Esophagus muscularis mucosa (tissue), 4 donors: ENCODE measurements around the gene OBI1. TPM values are rescaled to one million over a fixed set of nuclear protein-coding genes. Genes with fewer than 3 reads are reported as not detected.

Source experiments
- DNase-seq: peaks from one replicate; pipeline ENCODE4 v3.0.0-alpha.2; 2017; ENCODE audit errors: extremely low spot score
- H3K27ac ChIP-seq, 4 donors: fragments of 200-600 bp; sonication (generic); replicated peaks in 1 of 4; 1 replicate in 3 of 4; 2 replicates in 1 of 4; pipeline ENCODE4 v1.5.1; 2016 to 2019; ENCODE audit warnings: mild to moderate bottlenecking in 1 of 4
- H3K27me3 ChIP-seq, 4 donors: fragments of 200-600 bp; sonication (generic); one replicate each; pipeline versions ENCODE4 v1.5.1 to v1.6.0; 2016 to 2019
- H3K36me3 ChIP-seq, 4 donors: fragments of 200-600 bp; sonication (generic); one replicate each; pipeline ENCODE4 v1.5.1; 2016 to 2019
- H3K4me1 ChIP-seq, 4 donors: fragments of 200-600 bp; sonication (generic); one replicate each; pipeline ENCODE4 v1.5.1; 2016 to 2019
- H3K4me3 ChIP-seq, 4 donors: fragments of 200-600 bp; sonication (generic); 1 replicate in 2 of 4; 2 replicates in 2 of 4; pipeline ENCODE4 v1.5.1; 2016 to 2019; ENCODE audit warnings: mild to moderate bottlenecking in 4 of 4, moderate library complexity in 1 of 4
- H3K9me3 ChIP-seq, 4 donors: fragments of 200-600 bp; sonication (generic); 1 replicate in 3 of 4; 2 replicates in 1 of 4; pipeline ENCODE4 v1.5.1; 2016 to 2019
- EP300 ChIP-seq: sonication (generic); formaldehyde crosslinking; IDR thresholded peaks from one replicate; pipeline ENCODE4 v1.6.1; 2017; ENCODE audit warnings: antibody characterized with exemption
- POLR2A ChIP-seq: fragments of 450-650 bp; IDR thresholded peaks from one replicate; pipeline ENCODE4 v1.6.1; 2017; ENCODE audit warnings: antibody characterized with exemption, moderate library complexity, mild to moderate bottlenecking, low read depth
- POLR2AphosphoS5 ChIP-seq, 2 donors: sonication (generic); formaldehyde crosslinking; IDR thresholded peaks; one replicate each; pipeline ENCODE4 v1.6.1; 2017; ENCODE audit warnings: antibody characterized with exemption in 2 of 2
- WGBS: methylation state at CpG from one replicate; pipeline ENCODE4 v1.1.5; 2018; 5-methylcytosine and 5-hydroxymethylcytosine counted together
- intact Hi-C: fragments of 100-400 bp; cut with DNase I; formaldehyde crosslinking; loops from one replicate; pipeline ENCODE4 v1.15.1; 2023
- total RNA-seq, 4 donors: library from RNA; depleted of rRNA; stranded (reverse); fragments of >200 nt; gene quantifications; one replicate each; pipeline versions ENCODE4 v1.1.0 to v1.2.1, GENCODE V29; 2016
- TF ChIP-seq, protein P1 (sequence below), 3 experiments: fragments of 200-600 bp in 2 of 3; fragments of 450-650 bp in 1 of 3; sonication (generic) in 2 of 3; IDR thresholded peaks; one replicate each; pipeline ENCODE4 v1.5.1; 2017 to 2019; ENCODE audit warnings: antibody characterized with exemption in 3 of 3, mild to moderate bottlenecking in 2 of 3, moderate library complexity in 1 of 3

Gene OBI1
- total RNA-seq, 4 donors from 2014 or later, result 8.3 to 13.3 (median 10.5) TPM

DNA sequence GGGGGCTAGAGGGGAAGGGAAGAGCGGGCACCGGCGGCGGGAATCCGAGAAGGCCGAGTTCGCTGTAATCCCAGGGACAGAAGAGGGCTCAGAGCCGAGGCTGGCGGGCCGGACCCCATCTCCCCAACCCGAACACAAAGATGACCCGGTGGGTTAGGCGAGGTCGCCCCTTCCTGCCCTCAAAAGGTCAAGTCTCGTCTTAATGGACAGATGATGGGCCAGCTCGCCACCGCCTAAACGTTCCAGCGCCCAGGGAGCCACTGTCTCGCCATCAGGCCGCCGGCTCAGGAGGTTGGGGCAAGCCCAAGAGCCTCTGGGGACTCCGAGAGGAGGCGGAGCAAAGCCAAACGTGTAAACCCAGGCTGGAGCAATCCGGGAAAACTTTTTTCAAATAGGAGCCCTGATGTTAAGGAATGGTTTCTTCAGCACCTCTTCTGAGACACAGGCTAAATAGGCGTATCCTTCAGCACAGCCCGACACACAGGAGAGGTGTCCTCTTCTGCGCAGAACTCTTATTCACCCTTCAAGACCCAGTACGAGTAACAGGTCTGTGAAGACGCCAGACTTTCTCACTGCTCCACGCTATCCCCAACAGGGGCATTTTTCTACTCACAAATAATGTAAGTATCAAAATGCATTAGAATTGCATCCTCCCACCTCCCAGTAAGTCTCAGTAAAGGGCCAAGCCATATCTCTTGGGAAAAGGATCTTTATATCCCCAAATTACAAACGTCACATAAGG, 49.3 kb downstream of the OBI1 start:
- TF ChIP-seq EP300 (no peak), POLR2AphosphoS5 (IDR thresholded peaks at IDR 0.05) (no peak), POLR2A (no peak)
- TF ChIP-seq, protein P1, sequence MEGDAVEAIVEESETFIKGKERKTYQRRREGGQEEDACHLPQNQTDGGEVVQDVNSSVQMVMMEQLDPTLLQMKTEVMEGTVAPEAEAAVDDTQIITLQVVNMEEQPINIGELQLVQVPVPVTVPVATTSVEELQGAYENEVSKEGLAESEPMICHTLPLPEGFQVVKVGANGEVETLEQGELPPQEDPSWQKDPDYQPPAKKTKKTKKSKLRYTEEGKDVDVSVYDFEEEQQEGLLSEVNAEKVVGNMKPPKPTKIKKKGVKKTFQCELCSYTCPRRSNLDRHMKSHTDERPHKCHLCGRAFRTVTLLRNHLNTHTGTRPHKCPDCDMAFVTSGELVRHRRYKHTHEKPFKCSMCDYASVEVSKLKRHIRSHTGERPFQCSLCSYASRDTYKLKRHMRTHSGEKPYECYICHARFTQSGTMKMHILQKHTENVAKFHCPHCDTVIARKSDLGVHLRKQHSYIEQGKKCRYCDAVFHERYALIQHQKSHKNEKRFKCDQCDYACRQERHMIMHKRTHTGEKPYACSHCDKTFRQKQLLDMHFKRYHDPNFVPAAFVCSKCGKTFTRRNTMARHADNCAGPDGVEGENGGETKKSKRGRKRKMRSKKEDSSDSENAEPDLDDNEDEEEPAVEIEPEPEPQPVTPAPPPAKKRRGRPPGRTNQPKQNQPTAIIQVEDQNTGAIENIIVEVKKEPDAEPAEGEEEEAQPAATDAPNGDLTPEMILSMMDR (IDR thresholded peaks at IDR 0.05), result no peak
- Histone ChIP-seq H3K4me1 (peaks cover 25 to 37% (median 33%) of the 10 kb centered on the region in 4 donors), H3K4me3 (peak overlapping the region; percentile 49 to 59 (median 54)), H3K27me3 (peaks cover 0 to 66% (median 52%) of the 10 kb centered on the region in 4 donors), H3K36me3 (peaks cover 0 to 7% (median 0%) of the 10 kb centered on the region in 4 donors), H3K9me3 (no peaks in the 10 kb centered on the region), H3K27ac (no peak overlapping the region)
- 28% methylated on average over 25 of the region's 33 CpGs for WGBS
- intact Hi-C loops, result loop anchor here (5.0 kb wide), 1 partner anchor 53 kb away; no protein-coding TSS in a partner anchor
- no peak for DNase-seq

DNA sequence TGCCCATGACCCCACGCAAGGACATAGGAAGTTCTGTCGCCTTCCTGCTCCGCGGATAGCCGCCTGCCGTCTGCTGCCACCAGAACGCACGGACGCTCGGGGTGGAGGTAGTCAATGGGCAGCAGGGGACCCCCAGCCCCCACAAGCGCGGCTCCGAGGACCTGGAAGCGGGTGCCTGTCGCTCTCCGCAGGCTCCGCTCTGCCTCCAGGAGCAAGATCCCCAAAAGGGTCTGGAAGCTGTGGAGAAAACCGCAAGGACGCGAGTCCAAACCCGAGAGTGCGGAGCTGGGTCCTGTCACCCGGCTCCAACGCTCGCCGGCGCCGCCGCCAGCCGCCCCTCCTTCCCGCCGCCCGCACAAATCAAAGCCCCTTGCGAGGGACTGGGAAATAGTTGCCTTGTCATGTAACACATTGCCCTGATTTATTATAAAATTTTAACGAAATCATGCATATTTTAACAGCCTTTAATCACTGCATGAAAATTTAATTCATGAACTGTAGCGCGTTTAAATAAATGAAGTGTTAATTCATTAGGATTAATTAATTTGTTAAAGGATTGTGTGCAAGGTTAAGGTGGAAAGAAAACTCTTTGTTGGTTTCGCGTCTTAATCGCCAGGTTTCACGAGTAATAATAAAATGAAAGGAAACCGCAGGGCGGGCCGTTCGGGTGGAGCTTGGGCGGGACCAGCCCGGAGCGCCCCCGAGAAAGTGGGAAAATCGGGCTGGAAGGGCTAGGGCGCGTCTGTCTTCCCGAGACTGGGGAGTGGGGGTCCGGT, 50.1 kb downstream of the OBI1 start:
- TF ChIP-seq, protein P1 (IDR thresholded peaks at IDR 0.05), result no peak
- no peak for TF ChIP-seq POLR2AphosphoS5 (IDR thresholded peaks at IDR 0.05)
- no peak for TF ChIP-seq POLR2A

DNA sequence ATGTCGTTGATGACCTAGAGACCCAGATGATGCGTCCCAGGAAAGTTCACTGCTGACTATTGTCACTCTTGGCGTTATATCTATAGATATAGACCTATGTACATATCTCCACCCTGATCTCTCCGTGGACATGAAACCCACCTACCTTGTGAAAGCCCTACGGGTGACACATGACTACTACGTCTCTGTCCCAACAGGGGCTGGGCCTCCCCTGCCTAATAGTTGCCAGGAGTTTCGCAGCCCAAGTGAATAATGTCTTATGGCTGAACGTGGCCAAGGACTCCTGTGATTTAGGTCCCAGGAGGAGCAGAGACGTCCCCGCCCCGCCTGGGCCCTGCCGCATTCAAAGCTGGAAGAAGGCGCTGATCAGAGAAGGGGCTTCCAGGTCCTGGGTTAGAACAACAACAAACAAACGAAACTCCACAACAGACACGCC, 50.7 kb downstream of the OBI1 start:
- 27% methylated on average over 9 of the region's 15 CpGs for WGBS
- DNase-seq, result no peak
- no peaks in the 10 kb centered on the region for H3K36me3 ChIP-seq
- TF ChIP-seq POLR2A (no peak), POLR2AphosphoS5 (IDR thresholded peaks at IDR 0.05) (no peak), EP300 (no peak)
- TF ChIP-seq, protein P1 (IDR thresholded peaks at IDR 0.05), result no peak
- no peaks in the 10 kb centered on the region for H3K9me3 ChIP-seq
- H3K4me1 ChIP-seq, result peaks cover 29 to 44% (median 42%) of the 10 kb centered on the region in 4 donors
- H3K27ac ChIP-seq, result no peak overlapping the region
- H3K27me3 ChIP-seq, result peaks cover 0 to 80% (median 62%) of the 10 kb centered on the region in 4 donors
- intact Hi-C loops, result loop anchor here (5.0 kb wide), 1 partner anchor 54 kb away; no protein-coding TSS in a partner anchor
- peak overlapping the region; percentile 49 to 59 (median 54) for H3K4me3 ChIP-seq

More for the DNA sequence above, 50.1 kb downstream of the OBI1 start:
- Histone ChIP-seq H3K27ac (no peak overlapping the region), H3K4me1 (peaks cover 25 to 38% (median 36%) of the 10 kb centered on the region in 4 donors), H3K36me3 (no peaks in the 10 kb centered on the region), H3K4me3 (peak overlapping the region; percentile 49 to 59 (median 54)), H3K9me3 (no peaks in the 10 kb centered on the region), H3K27me3 (peaks cover 0 to 74% (median 56%) of the 10 kb centered on the region in 4 donors)
- intact Hi-C loops, result loop anchor here (5.0 kb wide), 1 partner anchor 53 kb away; no protein-coding TSS in a partner anchor
- 1% methylated on average over 34 of the region's 54 CpGs for WGBS
- DNase-seq, result no peak

DNA sequence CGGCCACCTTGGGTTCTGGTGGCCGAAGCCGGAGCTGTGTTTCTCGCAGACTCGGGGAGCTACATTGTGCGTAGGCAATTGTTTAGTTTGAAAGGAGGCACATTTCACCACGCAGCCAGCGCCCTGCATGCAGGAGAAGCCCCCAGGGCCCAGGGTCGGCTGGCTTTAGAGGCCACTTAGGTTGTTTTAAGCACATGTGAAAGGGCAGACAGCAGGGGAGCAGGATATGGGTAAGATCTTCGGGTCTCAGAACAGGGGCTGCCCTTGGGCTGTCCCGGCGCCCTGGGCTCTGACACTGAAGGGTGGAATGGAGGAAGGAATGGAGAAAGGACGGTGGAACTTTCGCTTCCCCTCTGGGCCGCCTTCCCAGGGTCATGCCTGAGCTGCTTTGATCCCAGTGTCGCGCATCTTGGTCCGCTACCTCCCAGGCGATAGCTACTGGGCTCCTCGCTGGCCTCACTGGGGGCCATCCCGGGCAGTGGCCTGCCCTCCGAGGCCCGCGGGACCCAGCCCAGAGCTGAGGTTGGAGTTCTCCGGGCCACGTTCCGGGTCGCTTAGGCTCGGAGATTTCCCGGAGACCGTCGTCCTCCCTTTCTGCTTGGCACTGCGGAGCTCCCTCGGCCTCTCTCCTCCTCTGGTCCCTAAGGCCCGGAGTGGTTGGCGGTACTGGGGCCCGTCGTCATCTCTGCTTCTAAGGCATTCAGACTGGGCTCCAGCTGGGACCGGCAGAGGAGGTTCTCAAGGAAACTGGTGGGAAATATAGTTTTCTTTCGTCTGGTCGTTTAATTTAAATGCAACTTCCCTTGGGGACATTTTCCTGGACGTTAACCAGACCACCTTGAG, 51.3 kb downstream of the OBI1 start:
- Histone ChIP-seq H3K4me3 (peak overlapping the region in 3 of 4 donors; percentile 5 to 59 (median 34)), H3K27ac (no peak overlapping the region), H3K27me3 (peaks cover 0 to 86% (median 68%) of the 10 kb centered on the region in 4 donors), H3K4me1 (peaks cover 35 to 51% (median 48%) of the 10 kb centered on the region in 4 donors), H3K9me3 (no peaks in the 10 kb centered on the region), H3K36me3 (no peaks in the 10 kb centered on the region)
- TF ChIP-seq POLR2A (no peak), POLR2AphosphoS5 (IDR thresholded peaks at IDR 0.05) (no peak), EP300 (no peak)
- TF ChIP-seq, protein P1 (IDR thresholded peaks at IDR 0.05), result no peak
- WGBS, result 23% methylated on average over 13 of the region's 42 CpGs
- no peak for DNase-seq
- intact Hi-C loops, result loop anchor here (5.0 kb wide), 1 partner anchor 55 kb away; no protein-coding TSS in a partner anchor
